SH-SY5Y (cell line): Measurements from ENCODE around the gene BAD.

Experiments used
- GATA2 ChIP-seq: IDR thresholded peaks from 2 replicates; pipeline ENCODE4 v1.6.1; 2011; ENCODE audit warnings: mild to moderate bottlenecking, low read depth, low read length
- GATA3 ChIP-seq: IDR thresholded peaks from 2 replicates; pipeline ENCODE4 v1.6.1; 2011; ENCODE audit warnings: low read depth, mild to moderate bottlenecking, low read length, moderate library complexity

GRCh38 chr11:64226507-64227051, 57.9 kb downstream of the BAD start:
- no peak for TF ChIP-seq GATA3
- no peak for TF ChIP-seq GATA2
